NCI-H1694 treated with DMSO at 0.1 percent for 48 hours (cell line): Measurements from ENCODE around the gene MYO9B.
"Not testable (repeated sequence)": the region's sequence is repeated elsewhere in the genome, so short reads cannot be mapped to it uniquely, and the experiment has no call there.

Experiments
- DNase-seq: peaks from one replicate; lab custom pipeline; 2025; lab: John Stamatoyannopoulos, UW

The MYO9B gene

DNA sequence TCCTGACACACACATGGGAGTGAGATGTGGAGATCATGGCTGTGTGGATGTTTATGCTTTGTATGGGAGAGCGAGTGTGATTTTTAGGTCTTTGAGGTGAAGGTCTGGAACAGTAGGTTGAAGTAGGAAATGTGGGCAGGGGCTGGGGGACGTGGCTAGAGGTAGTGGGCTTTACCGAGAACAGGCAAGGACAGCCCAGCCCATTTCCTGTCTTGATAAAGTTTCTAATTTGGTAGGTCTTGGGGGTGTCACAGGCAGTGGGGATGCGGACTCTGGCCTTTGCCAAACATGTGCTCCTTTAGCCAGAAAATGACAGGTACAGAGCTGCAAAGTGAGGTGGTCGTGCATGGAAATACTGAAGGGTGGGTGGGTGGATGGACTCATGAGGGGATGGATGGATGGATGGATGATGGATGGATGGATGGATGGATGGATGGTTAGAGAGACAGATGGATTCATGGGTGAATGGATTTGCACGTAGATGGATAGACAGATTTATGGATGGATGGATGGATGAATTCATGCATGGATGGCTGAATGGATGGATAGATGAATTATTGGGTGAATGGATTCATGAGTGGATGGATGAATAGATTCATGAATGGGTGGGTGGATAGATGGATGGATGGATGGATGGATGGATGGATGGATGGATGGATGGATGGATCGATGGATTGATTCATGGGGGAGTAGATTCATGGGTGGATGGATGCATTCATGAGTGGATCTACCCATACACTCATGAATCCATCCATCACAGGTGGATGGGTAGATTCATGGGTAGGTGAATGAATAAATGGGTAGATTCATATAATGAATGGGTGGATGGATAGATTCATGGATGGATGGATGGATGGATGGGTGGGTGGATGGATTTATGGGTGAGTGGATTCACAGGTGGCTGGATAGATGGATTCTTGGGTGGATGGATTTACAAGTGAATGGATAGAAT, 70.2 kb downstream of the MYO9B start:
- no peak for DNase-seq

DNA sequence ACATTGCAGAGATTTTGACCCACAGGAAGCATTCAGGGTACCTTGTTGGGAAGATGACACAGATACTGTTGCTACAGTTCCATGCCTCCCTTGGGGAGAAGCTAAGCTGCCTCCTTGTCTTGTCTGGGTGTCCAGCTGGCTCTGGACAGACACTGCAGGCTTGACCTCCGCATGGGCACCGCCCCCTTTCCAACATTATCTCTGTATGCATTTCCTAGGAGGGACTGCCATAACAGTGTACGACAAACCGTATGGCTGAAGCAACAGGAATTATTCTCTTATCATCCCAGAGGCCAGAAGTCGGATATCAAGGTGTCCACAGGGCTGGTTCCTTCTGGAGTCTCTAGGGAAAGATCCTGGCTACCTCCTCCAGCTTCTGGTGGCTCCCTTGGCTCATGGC, 72.6 kb downstream of the MYO9B start:
- no peak for DNase-seq

DNA sequence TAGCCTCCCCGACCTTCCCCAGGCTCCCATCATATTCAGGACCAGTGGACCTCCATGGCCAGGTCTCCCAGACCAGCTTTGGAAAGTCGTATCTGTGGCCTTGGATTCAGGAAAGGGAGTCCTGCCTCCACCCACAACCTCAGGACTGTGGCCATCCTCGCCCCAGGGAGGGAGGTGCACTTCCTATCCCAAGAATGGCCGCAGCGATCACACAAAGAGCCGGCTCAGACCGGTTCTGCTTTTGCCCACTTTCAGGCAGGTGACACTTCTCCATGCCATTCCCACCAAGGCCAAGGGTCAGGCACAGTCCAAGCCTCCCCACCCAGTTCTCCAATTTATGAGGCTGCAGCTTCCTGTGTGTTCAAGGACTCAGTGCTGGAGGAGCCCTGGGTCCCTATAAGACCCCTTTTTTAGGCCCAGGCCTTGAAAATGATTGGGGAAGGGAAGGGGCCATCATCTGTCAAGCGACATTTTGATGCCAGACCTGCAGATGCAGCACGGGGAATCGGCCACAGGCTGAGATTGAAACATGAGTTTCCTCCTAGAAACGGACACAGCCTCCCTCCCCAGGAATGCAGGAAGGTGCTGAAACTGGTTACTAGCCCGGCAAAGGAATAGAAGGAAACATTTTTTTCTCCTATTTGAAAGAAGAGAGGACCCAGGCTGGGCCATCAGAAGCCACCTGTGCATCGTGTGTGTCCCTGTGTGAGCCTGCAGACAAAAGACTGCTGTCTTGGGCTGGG, 74.0 kb downstream of the MYO9B start:
- DNase-seq, result no peak

DNA sequence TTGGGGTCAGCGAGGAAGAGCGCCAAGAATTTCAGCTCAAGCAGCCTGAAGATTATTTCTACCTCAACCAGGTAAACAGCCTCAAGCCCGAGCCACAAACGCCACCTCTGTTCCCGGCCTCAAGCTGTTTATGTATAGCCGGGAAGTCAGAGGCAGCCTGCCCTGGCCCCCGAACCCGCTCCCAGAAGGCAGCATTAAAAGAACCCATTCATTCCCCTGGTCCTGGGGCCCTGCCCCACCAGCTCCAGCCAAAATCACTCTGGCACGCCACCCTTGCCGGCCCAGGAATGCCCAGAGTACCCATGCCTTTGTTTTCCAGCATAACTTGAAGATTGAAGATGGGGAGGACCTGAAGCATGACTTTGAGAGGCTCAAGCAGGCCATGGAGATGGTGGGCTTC, 78.4 kb downstream of the MYO9B start:
- no peak for DNase-seq

DNA sequence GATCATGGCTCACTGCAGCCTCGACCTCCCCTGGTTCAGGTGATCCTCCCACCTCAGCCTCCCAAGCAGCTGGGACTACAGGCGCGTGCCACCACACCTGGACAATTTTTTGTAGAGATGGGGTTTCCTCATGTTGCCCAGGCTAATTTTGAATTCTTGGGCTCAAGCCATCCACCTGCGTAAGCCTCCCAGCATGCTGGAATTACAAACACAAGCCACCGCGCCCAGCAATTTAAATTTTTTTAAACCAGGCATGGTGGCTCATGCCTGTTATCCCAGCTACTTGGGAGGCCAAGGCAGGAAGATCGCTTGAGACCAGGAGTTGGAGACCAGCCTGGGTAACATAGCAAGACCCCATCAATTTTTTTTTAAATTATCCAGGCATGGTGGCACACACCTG, 79.7 kb downstream of the MYO9B start:
- no peak for DNase-seq

DNA sequence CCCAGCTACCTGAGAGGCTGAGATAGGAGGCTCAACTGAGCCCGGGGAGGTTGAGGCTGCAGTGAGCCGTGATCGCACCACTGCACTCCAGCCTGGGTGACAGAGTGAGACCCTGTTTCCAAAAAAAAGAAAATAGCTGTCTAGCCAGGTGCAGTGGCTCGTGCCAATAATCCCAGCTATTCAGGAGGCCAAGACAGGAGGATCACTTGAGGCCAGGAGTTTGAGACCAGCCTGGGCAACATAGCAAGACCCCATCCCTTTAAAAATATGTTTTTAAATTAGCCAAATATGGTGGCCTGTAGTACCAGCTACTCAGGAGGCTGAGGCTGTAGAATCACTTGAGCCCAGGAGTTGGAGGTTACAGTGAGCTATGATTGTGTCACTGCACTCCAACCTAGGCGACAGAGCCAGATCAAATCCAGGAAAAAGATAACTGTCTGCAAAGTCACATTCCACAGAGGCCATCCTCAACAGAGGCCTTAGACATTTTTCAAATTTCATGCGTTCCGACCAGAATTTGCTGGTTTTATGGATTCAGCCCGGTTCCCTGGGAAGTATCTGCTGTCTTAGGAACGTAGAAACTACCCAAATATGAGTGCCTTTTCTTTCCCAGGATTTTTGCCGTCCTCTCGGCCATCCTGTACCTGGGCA, 80.8 kb downstream of the MYO9B start:
- no peak for DNase-seq

DNA sequence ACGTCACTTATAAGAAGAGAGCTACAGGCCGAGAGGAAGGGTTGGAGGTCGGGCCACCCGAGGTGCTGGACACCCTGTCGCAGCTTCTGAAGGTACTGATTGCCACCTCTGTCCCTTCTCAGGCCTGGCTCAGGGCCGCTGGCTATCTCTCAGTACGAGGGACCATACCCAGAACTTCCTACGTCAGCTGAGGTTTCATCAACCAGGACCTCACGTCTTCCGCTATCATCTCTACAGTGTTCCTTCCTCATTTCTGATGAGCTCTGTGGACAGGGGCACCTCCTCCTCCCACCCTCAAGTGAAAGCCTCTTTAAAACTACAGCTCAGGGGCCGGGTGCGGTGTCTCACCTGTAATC, 81.3 kb downstream of the MYO9B start:
- DNase-seq, result no peak

DNA sequence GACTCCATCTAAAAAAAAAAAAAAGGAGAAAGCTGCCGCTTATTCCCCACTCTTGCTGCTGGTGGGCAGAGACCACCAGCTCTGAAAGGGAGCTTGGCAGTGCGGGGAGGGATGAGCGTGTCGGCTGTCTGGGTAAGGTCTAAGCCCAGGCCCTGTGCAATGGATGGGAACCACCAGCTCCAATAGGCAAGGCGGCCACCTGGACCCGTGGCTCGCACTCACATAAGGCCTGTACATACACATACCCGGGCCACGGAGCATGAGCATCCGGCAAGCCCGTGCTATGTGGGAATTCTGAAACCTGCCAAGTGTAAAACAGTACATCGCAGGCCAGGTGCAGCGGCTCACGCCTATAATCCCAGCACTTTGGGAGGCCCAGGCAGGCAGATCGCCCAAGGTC, 83.0 kb downstream of the MYO9B start:
- DNase-seq, result no peak

DNA sequence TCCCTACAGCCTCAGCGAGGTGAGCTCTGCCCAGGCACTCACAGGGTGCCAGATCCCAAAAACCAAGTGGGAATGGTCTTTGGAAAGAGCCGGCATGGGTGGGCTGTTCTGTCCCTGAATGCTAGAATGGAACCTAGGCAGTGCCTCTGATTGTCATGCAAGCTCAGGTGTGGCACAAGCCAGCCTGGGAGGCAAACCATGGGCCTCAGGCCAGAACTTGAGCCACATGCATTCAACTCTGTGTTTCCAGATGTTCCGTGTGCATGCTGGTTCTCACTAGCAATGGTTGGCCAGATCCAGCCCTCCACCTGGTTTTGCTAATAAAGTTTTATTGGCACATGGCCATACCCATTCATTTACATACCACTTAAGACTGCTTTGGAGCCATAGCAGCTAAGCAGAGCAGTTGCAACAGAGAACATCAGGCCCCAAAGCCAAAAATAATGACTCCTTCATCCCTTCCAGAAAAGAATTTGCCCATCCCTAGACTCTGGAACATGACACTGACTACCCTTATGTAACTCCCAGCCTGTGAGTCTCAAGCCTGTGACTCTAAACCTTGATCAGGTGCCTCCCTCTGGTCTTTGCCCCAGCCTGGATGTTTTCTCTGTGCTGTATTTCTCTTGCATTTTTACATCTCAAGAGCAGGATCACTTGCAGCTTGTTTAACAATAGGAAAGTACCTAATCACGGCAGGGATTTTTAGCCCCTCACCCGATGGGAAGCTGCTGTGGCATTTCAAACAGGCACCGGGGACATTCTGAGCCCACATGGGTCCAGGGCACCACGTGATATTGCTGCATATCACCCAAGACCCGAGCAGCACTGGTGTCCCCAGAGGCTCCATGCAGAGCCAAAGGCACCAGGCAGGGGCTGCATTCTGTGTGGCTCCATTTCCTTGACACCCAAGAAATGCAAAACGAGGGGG, 84.2 kb downstream of the MYO9B start:
- no peak for DNase-seq

DNA sequence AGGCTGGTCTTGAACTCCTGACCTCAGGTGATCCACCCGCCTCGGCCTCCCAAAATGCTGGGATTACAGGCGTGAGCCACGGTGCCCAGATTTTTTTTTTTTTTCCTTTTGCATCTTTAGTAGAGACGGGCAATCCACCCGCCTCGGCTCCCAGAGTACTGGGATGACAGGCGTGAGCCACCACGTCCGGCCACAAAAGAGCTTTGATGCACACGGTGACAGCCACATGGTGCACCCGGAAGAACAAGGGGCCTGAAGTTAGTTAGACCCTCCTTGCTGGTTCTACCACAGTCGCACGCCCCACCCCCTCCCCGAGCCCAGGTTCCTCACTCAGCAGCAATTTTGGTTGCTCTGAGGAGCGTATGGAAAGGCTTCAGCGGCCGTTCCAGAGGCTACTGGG, 85.3 kb downstream of the MYO9B start:
- DNase-seq, result no peak

DNA sequence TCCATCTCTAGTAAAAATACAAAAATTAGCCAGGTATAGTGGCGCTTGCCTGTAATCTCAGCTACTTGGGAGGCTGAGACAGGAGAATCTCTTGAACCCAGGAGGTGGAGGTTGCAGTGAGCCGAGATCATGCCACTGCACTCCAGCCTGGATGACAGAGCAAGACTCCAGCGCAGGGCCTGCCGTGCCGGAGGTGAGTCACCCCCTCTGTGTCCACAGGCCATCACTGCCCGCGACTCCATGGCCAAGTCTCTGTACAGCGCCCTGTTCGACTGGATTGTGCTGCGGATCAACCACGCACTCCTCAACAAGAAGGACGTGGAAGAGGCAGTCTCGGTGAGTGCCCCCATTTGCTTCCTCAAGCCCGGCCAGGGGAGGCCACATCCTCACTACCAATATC, 86.6 kb downstream of the MYO9B start:
- not testable (repeated sequence) for DNase-seq

DNA sequence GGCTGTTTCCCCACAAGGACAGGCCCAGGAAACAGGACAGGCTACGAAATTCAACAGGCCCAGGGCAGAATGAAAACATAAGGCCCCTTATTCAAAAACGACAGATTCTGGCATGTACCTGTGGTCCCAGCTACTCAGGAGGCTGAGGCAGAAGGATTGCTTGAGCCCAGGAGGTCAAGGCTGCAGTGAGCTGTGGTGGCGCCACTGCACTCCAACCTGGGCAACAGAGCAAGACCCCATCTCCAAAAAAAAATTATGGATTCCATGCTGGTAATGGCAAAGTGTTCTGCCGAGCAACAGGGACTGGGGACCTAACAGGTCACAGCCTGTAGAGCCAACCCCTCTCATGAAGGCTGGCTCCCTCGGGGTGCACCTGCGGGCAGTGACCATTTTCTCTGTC, 87.0 kb downstream of the MYO9B start:
- DNase-seq, result no peak

DNA sequence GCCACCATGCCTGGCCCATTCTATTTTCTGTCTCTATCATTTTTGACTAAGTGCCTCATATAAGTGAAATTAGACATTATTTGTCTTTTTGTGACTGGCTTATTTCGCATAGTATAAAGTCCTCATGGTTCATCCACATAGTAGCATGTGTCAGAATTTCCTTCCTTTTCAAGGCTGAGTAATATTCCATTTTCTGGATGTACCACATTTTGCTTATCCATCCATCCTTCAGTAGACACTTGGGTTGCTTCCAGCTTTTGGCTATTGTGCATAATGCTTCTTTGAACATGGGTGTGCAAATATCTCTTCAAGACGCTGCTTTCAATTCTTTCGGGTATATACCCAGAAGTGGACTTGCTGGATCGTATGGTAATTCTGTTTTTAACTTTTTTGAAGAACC, 88.1 kb downstream of the MYO9B start:
- DNase-seq, result no peak

DNA sequence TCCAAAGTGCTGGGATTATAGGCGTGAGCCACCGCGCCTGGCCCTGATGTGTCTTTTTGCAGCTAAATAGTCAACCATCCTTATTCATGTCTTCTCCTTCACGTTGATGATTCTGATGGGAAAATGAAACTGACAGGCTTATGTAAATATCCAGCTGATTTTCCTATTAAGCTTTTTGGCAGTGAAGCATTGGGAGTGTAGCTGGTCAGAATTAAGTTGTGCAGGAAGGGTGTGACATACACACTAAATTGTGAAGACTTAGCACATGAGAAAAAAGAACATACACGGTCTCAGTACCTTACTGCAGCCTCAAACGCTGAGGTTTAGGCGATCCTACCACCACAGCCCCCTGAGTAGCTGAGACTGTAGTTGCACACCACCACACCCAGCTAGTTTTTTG, 89.1 kb downstream of the MYO9B start:
- DNase-seq, result no peak

DNA sequence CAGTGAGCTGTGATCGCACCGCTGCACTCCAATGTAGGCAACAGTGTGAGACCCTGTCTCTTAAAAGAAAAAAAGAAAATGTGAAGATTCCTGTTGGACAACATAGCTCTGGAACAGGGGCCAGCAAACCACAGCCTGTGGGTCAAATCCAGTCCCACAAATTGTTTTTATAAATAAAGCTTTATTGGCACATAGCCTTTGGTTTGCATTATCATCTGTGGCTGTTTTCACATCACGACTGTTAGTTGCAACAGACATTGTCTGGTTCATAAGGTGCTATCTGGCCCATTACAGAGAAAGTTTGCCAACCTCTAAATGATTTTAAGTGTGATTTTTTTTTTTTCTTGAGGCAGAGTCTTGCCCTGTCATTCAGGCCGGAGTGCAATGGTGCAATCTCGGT, 90.1 kb downstream of the MYO9B start:
- no peak for DNase-seq

DNA sequence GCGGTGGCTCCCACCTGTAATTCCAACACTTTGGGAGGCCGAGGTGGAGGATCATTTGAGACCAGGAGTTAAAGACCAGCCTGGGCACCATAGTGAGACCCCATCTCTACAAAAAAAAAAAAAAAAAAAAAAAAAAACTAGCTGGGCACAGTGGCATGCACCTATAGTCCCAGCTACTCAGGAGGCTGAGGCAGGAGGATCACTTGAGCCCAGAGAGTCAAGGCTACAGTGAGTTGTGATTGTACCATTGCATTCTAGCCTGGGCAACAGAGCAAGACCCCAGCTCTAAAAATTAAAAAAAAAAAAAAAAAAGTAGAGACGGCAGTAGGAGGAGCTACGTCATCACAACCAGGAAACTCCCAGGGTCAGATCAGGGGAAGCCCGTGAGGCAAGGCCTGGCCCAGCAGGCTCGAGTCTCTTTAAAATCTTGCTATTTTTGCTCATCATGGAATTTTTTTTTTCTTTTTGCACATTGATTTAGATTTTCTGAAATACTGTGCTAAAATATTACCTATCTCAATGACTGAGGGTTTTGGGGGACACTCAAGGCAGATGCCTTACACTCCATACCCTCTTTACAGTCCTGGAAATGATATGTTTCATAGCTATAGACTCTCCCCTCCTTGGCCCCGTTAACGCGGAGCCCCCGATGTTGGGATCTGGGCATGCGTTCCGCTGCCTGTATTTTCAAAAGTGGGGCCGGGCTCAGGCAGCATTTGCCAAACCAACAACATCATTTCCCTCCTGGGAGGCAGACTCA, 95.1 kb downstream of the MYO9B start:
- DNase-seq, result no peak

DNA sequence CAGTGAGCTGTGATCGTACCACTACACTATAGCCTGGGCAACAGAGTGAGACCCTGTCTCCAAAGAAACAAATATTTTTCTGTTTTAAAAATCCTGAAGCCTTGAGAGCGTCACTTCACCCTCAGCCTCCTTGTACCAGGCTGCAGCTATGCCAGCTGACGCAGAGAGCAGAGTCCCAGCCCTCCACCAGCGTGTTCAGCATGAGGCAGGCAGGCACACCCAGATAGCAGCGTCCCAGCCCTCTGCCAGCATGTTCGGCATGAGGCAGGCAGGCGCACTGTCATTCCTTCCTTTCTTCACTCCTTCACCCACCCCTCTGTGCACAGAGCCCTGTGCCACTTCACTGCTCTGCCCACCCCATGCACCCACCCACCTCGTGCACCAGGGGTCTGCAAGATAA, 96.3 kb downstream of the MYO9B start:
- no peak for DNase-seq

DNA sequence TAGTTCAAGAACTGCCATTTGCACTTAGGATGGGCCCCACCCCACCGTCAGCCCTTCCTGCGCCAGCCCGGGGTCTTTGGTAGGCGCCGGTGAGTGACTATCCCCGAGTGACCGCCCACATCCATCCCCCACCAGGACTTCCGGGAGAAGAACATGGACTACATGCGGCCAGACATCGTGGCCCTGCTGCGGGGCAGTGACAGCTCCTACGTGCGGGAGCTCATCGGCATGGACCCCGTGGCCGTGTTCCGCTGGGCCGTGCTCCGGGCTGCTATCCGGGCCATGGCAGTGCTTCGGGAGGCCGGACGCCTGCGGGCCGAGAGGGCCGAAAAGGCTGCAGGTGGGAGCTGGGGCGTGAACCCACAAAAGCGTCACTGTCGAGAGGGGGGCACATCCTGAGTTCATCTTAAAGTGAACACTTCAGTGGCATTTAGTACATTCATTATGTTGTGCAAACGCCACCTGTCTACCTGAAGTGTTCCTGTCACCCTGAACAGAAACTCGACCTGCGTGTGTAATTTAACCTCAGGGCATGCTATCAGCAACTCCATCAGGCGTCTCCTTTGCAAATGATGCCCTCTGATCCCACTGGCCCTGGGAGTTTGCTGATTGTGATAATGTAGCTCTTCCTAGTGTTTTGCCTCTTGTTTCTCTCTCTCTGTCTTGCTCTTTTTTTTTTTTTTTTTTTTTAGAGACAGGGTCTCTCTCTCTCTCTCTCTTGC, 97.2 kb downstream of the MYO9B start:
- no peak for DNase-seq

DNA sequence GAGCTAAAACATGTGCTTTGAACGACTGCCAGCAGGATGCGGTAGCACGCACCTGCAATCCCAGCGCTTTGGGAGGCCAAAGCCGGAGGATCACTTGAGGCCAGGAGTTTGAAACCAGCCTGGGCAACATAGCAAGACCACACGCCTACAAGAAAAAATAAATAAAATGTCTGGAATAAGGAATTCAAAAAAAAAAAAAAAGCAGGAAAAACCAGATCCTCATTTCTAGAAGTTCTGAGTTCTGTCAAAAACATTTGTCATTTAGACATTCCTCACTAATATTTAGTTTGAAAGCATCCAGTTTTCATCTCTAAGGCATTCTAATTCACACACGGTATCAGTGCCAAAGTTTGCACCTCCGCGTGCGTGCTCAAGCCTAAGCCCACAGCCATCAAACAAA, 102.7 kb downstream of the MYO9B start:
- DNase-seq, result no peak

DNA sequence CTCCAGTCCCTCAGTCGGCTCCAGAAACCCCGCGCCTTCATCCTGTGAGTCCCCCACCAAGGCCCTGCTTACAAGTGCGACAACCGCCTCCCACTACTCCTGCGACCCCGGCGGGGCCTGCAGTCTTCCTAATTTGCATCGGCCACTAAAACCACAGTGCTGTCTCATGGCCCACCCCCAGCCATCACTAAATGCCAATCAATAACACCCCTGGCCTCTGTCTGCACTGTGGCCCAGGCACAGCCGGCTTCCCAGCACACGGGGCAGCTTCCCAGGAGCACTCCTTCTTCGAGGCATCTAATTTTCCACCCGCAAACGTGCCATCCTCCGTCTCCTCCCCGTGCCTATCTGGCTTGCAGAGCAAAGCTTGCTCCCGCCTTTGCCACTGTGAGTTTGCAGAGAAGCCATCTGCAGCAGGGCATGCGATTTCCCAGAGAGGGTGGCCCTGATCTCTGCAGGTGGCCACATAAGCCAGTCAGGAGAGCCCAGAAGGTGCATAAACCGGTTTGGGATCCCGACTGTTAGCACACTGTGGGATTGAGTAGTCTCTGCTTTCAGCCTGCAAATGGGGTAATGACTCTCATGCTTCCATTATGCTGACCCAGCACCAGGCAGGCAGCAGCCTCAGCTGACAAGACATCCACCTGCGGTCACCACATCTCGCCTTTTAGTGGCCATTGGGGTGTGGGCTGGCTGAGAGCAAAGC, 105.6 kb downstream of the MYO9B start:
- no peak for DNase-seq
